ENCODE results near the gene IFT52.
"Not testable (repeated sequence)": the region's sequence is repeated elsewhere in the genome, so short reads cannot be mapped to it uniquely, and the experiment has no call there.

Gene IFT52

GRCh38 chr20:43603124-43603523, 12.4 kb downstream of the IFT52 start:
- peaks cover 52% of the 10 kb centered on the region for H3K36me3 ChIP-seq (ENCODE audit: insufficient read depth, insufficient read length, low read length)
- peaks cover 3% of the 10 kb centered on the region; the same call in 1 of the 2 replicates for H3K9me3 ChIP-seq (ENCODE audit: insufficient read depth, low read length)
- no peak overlapping the region for H3K4me3 ChIP-seq (ENCODE audit: insufficient read length, low read depth)
- no peaks in the 10 kb centered on the region for H3K27me3 ChIP-seq (ENCODE audit: insufficient read depth, insufficient read length)
- TF ChIP-seq ZNF274 (IDR thresholded peaks at IDR 0.05; ENCODE audit: low read depth, low read length) (no peak), YY1 (IDR thresholded peaks at IDR 0.05; ENCODE audit: insufficient read depth, insufficient read length) (no peak), SUZ12 (IDR thresholded peaks at IDR 0.05; ENCODE audit: extremely low read depth, insufficient read depth, insufficient read length) (no peak)
- DNase-seq (ENCODE audit: low read depth, low spot score), result no peak
- no peak overlapping the region for H3K9ac ChIP-seq (ENCODE audit: insufficient read length, low read depth)
- no peaks in the 10 kb centered on the region for H3K4me1 ChIP-seq (ENCODE audit: insufficient read depth, insufficient read length)

GRCh38 chr20:43605715-43606114, 15.0 kb downstream of the IFT52 start:
- H3K36me3 ChIP-seq (ENCODE audit: insufficient read depth, insufficient read length, low read length), result peaks cover 40% of the 10 kb centered on the region
- H3K27me3 ChIP-seq (ENCODE audit: insufficient read depth, insufficient read length), result no peaks in the 10 kb centered on the region
- DNase-seq (ENCODE audit: low read depth, low spot score), result no peak
- H3K4me1 ChIP-seq (ENCODE audit: insufficient read depth, insufficient read length), result no peaks in the 10 kb centered on the region
- H3K4me3 ChIP-seq (ENCODE audit: insufficient read length, low read depth), result no peak overlapping the region
- TF ChIP-seq ZNF274 (IDR thresholded peaks at IDR 0.05; ENCODE audit: low read depth, low read length) (no peak), SUZ12 (IDR thresholded peaks at IDR 0.05; ENCODE audit: extremely low read depth, insufficient read depth, insufficient read length) (no peak), YY1 (IDR thresholded peaks at IDR 0.05; ENCODE audit: insufficient read depth, insufficient read length) (no peak)
- no peak overlapping the region for H3K9ac ChIP-seq (ENCODE audit: insufficient read length, low read depth)
- peaks cover 5% of the 10 kb centered on the region; the same call in 1 of the 2 replicates for H3K9me3 ChIP-seq (ENCODE audit: insufficient read depth, low read length)

GRCh38 chr20:43607278-43607677, 16.5 kb downstream of the IFT52 start:
- not testable (repeated sequence) for H3K9ac ChIP-seq (ENCODE audit: insufficient read length, low read depth); H3K4me3 ChIP-seq (ENCODE audit: insufficient read length, low read depth); DNase-seq (ENCODE audit: low read depth, low spot score); H3K4me1 ChIP-seq (ENCODE audit: insufficient read depth, insufficient read length); H3K9me3 ChIP-seq (ENCODE audit: insufficient read depth, low read length); H3K27me3 ChIP-seq (ENCODE audit: insufficient read depth, insufficient read length)
- peaks cover 39% of the 10 kb centered on the region for H3K36me3 ChIP-seq (ENCODE audit: insufficient read depth, insufficient read length, low read length)

- Histone ChIP-seq H3K4me3 (ENCODE audit: insufficient read length, low read depth) (no peak overlapping the region), H3K9me3 (ENCODE audit: insufficient read depth, low read length) (no peaks in the 10 kb centered on the region), H3K27me3 (ENCODE audit: insufficient read depth, insufficient read length) (no peaks in the 10 kb centered on the region), H3K9ac (ENCODE audit: insufficient read length, low read depth) (no peak overlapping the region), H3K36me3 (ENCODE audit: insufficient read depth, insufficient read length, low read length) (peaks cover 49% of the 10 kb centered on the region), H3K4me1 (ENCODE audit: insufficient read depth, insufficient read length) (no peaks in the 10 kb centered on the region)
- TF ChIP-seq ZNF274 (IDR thresholded peaks at IDR 0.05; ENCODE audit: low read depth, low read length), result no peak
- no peak for TF ChIP-seq YY1 (IDR thresholded peaks at IDR 0.05; ENCODE audit: insufficient read depth, insufficient read length)
- TF ChIP-seq SUZ12 (IDR thresholded peaks at IDR 0.05; ENCODE audit: extremely low read depth, insufficient read depth, insufficient read length), result no peak
- no peak for DNase-seq (ENCODE audit: low read depth, low spot score)
Measured at GRCh38 chr20:43631598-43631997, 40.9 kb downstream of the IFT52 start.

- H3K27me3 ChIP-seq (ENCODE audit: insufficient read depth, insufficient read length), result no peaks in the 10 kb centered on the region
- no peak overlapping the region for H3K9ac ChIP-seq (ENCODE audit: insufficient read length, low read depth)
- H3K4me3 ChIP-seq (ENCODE audit: insufficient read length, low read depth), result no peak overlapping the region
- no peaks in the 10 kb centered on the region for H3K9me3 ChIP-seq (ENCODE audit: insufficient read depth, low read length)
- no peaks in the 10 kb centered on the region for H3K4me1 ChIP-seq (ENCODE audit: insufficient read depth, insufficient read length)
- peaks cover 59% of the 10 kb centered on the region for H3K36me3 ChIP-seq (ENCODE audit: insufficient read depth, insufficient read length, low read length)
- TF ChIP-seq YY1 (IDR thresholded peaks at IDR 0.05; ENCODE audit: insufficient read depth, insufficient read length) (no peak), SUZ12 (IDR thresholded peaks at IDR 0.05; ENCODE audit: extremely low read depth, insufficient read depth, insufficient read length) (no peak), ZNF274 (IDR thresholded peaks at IDR 0.05; ENCODE audit: low read depth, low read length) (no peak)
- no peak for DNase-seq (ENCODE audit: low read depth, low spot score)
Measured at GRCh38 chr20:43636429-43636828, 45.7 kb downstream of the IFT52 start.

GRCh38 chr20:43642548-43642947, 51.8 kb downstream of the IFT52 start:
- peaks cover 44% of the 10 kb centered on the region for H3K36me3 ChIP-seq (ENCODE audit: insufficient read depth, insufficient read length, low read length)
- no peak overlapping the region for H3K4me3 ChIP-seq (ENCODE audit: insufficient read length, low read depth)
- H3K9ac ChIP-seq (ENCODE audit: insufficient read length, low read depth), result no peak overlapping the region
- TF ChIP-seq YY1 (IDR thresholded peaks at IDR 0.05; ENCODE audit: insufficient read depth, insufficient read length) (no peak), ZNF274 (IDR thresholded peaks at IDR 0.05; ENCODE audit: low read depth, low read length) (no peak), SUZ12 (IDR thresholded peaks at IDR 0.05; ENCODE audit: extremely low read depth, insufficient read depth, insufficient read length) (no peak)
- DNase-seq (ENCODE audit: low read depth, low spot score), result no peak
- no peaks in the 10 kb centered on the region for H3K4me1 ChIP-seq (ENCODE audit: insufficient read depth, insufficient read length)
- no peaks in the 10 kb centered on the region for H3K9me3 ChIP-seq (ENCODE audit: insufficient read depth, low read length)
- H3K27me3 ChIP-seq (ENCODE audit: insufficient read depth, insufficient read length), result no peaks in the 10 kb centered on the region

GRCh38 chr20:43650997-43651525, 60.3 kb downstream of the IFT52 start:
- no peak overlapping the region for H3K4me3 ChIP-seq (ENCODE audit: insufficient read length, low read depth)
- H3K4me1 ChIP-seq (ENCODE audit: insufficient read depth, insufficient read length), result no peaks in the 10 kb centered on the region
- no peaks in the 10 kb centered on the region for H3K9me3 ChIP-seq (ENCODE audit: insufficient read depth, low read length)
- peaks cover 18% of the 10 kb centered on the region for H3K36me3 ChIP-seq (ENCODE audit: insufficient read depth, insufficient read length, low read length)
- DNase-seq (ENCODE audit: low read depth, low spot score), result no peak
- H3K27me3 ChIP-seq (ENCODE audit: insufficient read depth, insufficient read length), result no peaks in the 10 kb centered on the region
- TF ChIP-seq ZNF274 (IDR thresholded peaks at IDR 0.05; ENCODE audit: low read depth, low read length) (no peak), SUZ12 (IDR thresholded peaks at IDR 0.05; ENCODE audit: extremely low read depth, insufficient read depth, insufficient read length) (no peak), YY1 (IDR thresholded peaks at IDR 0.05; ENCODE audit: insufficient read depth, insufficient read length) (no peak)
- H3K9ac ChIP-seq (ENCODE audit: insufficient read length, low read depth), result no peak overlapping the region

- not testable (repeated sequence) for H3K4me3 ChIP-seq (ENCODE audit: insufficient read length, low read depth); DNase-seq (ENCODE audit: low read depth, low spot score); H3K9ac ChIP-seq (ENCODE audit: insufficient read length, low read depth); H3K27me3 ChIP-seq (ENCODE audit: insufficient read depth, insufficient read length); H3K4me1 ChIP-seq (ENCODE audit: insufficient read depth, insufficient read length); H3K9me3 ChIP-seq (ENCODE audit: insufficient read depth, low read length)
- peaks cover 12% of the 10 kb centered on the region for H3K36me3 ChIP-seq (ENCODE audit: insufficient read depth, insufficient read length, low read length)
Measured at GRCh38 chr20:43651650-43652184, 61.0 kb downstream of the IFT52 start.
